ENCODE results near the gene UBE2H. TPM values are rescaled to one million over a fixed set of nuclear protein-coding genes. Genes with fewer than 3 reads are reported as not detected.
"Not testable (repeated sequence)": the region's sequence is repeated elsewhere in the genome, so short reads cannot be mapped to it uniquely, and the experiment has no call there.

The UBE2H gene
- total RNA-seq, 2 donors from 2014 or later: 92.6 to 93.4 TPM

DNA sequence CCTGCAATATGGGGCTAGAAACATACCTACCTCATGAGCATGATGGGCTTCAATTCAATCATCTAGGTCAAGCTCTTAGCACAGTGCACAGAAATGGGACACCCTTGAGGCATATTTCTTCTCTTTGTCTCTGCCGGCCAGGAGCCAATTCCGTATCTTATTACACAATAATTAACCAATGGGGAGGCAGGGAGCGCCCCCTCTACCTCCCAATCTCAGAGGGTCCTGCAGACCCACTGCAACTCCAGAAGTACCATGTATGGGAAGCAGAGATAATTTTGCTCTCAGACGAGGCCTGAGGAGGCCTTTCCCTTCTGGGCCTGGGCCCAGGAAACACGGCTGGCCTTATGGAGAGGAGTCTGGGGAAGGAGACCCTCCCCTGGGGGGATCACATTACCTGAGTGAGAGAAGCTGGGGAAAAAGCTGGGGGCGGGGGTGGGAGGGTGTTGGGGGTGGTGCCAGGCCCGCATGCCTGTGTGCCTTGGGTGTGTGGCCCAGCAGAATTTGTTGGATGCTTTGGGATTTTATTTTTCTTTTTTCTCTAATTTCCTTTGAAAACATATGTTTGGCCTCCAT is 155.5 kb downstream of the UBE2H start:
- H3K36me3 ChIP-seq (replicated peaks in 1 of 2; ENCODE audit: insufficient read depth in 1 of 2, low read depth in 2 of 2): no peaks in the 10 kb centered on the region
- 72 to 80% methylated on average over 7 of the region's 7 CpGs for WGBS, 2 donors
- no peaks in the 10 kb centered on the region for H3K27me3 ChIP-seq
- H3K4me3 ChIP-seq: no peak overlapping the region
- no peaks in the 10 kb centered on the region for H3K9me3 ChIP-seq
- ATAC-seq (no peak), DNase-seq (no peak)
- no peaks in the 10 kb centered on the region for H3K4me1 ChIP-seq
- TF ChIP-seq, protein P1, sequence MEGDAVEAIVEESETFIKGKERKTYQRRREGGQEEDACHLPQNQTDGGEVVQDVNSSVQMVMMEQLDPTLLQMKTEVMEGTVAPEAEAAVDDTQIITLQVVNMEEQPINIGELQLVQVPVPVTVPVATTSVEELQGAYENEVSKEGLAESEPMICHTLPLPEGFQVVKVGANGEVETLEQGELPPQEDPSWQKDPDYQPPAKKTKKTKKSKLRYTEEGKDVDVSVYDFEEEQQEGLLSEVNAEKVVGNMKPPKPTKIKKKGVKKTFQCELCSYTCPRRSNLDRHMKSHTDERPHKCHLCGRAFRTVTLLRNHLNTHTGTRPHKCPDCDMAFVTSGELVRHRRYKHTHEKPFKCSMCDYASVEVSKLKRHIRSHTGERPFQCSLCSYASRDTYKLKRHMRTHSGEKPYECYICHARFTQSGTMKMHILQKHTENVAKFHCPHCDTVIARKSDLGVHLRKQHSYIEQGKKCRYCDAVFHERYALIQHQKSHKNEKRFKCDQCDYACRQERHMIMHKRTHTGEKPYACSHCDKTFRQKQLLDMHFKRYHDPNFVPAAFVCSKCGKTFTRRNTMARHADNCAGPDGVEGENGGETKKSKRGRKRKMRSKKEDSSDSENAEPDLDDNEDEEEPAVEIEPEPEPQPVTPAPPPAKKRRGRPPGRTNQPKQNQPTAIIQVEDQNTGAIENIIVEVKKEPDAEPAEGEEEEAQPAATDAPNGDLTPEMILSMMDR (IDR thresholded peaks at IDR 0.05): no peak
- TF ChIP-seq POLR2A (IDR thresholded peaks at IDR 0.05): no peak
- no peak overlapping the region for H3K27ac ChIP-seq
- intact Hi-C loops (cut with DNase I): no loop called here

DNA sequence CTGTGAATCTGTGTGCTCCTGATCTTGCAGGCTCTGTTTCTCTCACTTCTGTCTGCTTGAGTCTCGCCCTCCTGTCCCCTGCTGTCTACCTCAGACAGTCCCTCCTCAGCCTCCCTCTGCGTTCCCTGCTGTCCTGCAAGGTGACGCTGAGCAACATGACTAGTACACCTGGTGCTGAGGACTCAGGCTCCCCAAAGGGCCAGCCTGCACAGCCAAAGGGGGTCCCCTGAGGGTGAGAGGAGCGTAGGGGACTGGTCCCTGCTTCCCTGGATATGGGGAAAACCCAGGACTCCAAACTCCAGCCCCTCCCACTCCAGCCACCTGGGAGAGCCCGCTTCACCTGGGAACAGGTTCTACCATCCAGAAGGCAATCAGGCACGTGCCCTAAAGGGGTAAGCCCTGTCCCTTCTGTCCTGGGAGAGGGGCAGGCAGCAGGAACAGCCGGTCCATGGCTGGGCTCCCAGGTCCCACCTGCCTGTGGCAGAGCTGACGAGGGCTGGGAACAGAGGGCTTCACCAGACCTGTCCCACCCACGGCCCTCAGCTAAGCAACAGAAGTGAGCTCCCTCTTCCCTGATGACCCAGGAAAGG is 156.5 kb downstream of the UBE2H start:
- no peaks in the 10 kb centered on the region for H3K36me3 ChIP-seq (replicated peaks in 1 of 2; ENCODE audit: insufficient read depth in 1 of 2, low read depth in 2 of 2)
- DNase-seq (no peak), ATAC-seq (no peak)
- WGBS, 2 donors: 83 to 87% methylated on average over 8 to 9 of the region's 9 CpGs
- H3K9me3 ChIP-seq: no peaks in the 10 kb centered on the region
- intact Hi-C loops (cut with DNase I): no loop called here
- no peak overlapping the region for H3K4me3 ChIP-seq
- H3K27ac ChIP-seq: no peak overlapping the region
- H3K27me3 ChIP-seq: no peaks in the 10 kb centered on the region
- H3K4me1 ChIP-seq: no peaks in the 10 kb centered on the region
- TF ChIP-seq, protein P1 (IDR thresholded peaks at IDR 0.05): no peak
- no peak for TF ChIP-seq POLR2A (IDR thresholded peaks at IDR 0.05)

DNA sequence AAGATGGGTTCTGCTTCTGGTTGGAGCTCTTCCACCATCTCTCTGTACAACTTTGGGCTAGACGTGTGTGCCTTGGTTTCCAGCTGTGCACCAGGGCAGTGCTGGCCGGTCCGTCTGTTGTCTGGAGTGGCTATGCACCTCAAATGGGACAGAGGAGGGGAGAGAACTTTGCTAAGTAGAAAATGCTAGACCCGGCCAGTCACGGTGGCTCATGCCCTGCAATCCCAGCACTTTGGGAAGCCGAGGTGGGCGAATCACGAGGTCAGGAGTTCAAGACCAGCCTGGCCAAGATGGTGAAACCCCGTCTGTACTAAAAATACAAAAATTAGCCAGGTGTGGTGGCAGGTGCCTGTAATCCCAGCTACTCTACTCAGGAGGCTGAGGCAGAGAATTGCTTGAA is 158.3 kb downstream of the UBE2H start:
- DNase-seq; H3K27me3 ChIP-seq; intact Hi-C loops (cut with DNase I); H3K4me3 ChIP-seq; H3K27ac ChIP-seq; H3K36me3 ChIP-seq (replicated peaks in 1 of 2; ENCODE audit: insufficient read depth in 1 of 2, low read depth in 2 of 2); H3K4me1 ChIP-seq; ATAC-seq; H3K9me3 ChIP-seq: not testable (repeated sequence)
- 85 to 95% methylated on average over 5 to 9 of the region's 9 CpGs for WGBS, 2 donors

DNA sequence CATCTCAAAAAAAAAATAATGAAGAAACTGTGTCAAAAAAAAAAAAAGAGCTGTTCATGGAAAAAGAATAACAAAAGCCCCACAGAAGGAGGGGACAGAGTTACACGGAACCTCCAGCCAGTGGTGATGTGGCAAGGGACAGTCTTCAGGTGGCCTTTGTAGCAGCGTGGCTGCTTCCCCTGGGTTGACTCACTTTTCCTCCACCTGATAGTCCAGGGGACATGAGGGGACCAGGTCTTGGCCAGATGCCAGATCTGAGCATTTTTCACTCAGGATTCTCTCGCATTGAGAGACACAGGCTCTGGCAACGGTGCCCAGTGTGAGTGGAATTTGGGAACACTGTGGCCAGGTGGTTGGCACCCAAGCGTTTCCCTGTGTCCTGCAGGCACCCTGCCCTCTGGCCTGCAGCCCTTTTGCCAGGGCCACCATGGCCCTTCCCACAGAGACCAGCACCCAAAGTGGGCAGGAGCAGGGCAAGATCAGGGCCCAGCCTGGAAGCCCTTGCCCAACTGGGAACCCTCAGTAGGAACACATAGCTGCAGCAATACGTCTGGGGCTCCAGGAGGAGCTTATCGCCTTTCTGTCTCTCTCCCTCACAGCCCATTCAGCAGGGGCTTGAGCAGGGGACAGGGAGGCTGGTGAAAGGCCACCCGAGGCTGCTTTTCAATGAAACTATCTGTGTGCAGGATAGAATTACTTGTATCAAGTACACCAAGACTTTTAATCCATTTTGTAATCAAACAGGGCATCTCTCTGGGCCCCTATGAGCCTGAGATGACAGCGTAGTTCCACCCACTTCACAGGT is 159.1 kb downstream of the UBE2H start:
- TF ChIP-seq POLR2A (IDR thresholded peaks at IDR 0.05): no peak
- TF ChIP-seq, protein P1 (IDR thresholded peaks at IDR 0.05): no peak
- Histone ChIP-seq H3K9me3 (no peaks in the 10 kb centered on the region), H3K4me3 (no peak overlapping the region), H3K27ac (no peak overlapping the region), H3K36me3 (replicated peaks in 1 of 2; ENCODE audit: insufficient read depth in 1 of 2, low read depth in 2 of 2) (no peaks in the 10 kb centered on the region), H3K27me3 (no peaks in the 10 kb centered on the region), H3K4me1 (no peaks in the 10 kb centered on the region)
- intact Hi-C loops (cut with DNase I): no loop called here
- 71 to 74% methylated on average over 7 to 9 of the region's 9 CpGs for WGBS, 2 donors
- no peak for DNase-seq
- no peak for ATAC-seq

DNA sequence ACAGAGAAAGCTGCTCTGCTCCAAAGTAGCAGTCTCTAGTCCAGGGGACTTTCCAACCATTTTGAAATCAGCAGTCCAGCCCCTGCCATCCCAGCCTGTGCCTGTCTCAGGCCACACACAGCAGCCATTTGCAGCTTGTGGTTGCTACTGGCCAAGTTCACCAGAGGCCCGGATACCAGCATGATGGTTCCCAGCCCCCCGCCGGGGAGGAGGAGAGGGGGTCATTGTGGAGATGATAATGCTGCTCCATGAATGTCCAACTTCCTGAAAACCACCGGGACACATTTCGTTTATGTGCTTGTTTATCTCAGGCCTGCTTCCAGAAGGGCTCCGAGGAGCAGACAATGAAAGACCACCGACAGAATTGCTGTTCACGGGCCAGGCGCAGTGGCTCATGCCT is 160.0 kb downstream of the UBE2H start:
- H3K36me3 ChIP-seq (replicated peaks in 1 of 2; ENCODE audit: insufficient read depth in 1 of 2, low read depth in 2 of 2): no peaks in the 10 kb centered on the region
- no peaks in the 10 kb centered on the region for H3K4me1 ChIP-seq
- WGBS, 2 donors: 91 to 95% methylated on average over 6 to 9 of the region's 9 CpGs
- no peaks in the 10 kb centered on the region for H3K27me3 ChIP-seq
- TF ChIP-seq POLR2A (IDR thresholded peaks at IDR 0.05): no peak
- TF ChIP-seq, protein P1 (IDR thresholded peaks at IDR 0.05): no peak
- H3K9me3 ChIP-seq: no peaks in the 10 kb centered on the region
- no peak overlapping the region for H3K4me3 ChIP-seq
- no peak for DNase-seq
- ATAC-seq: no peak
- intact Hi-C loops (cut with DNase I): no loop called here
- H3K27ac ChIP-seq: no peak overlapping the region

Data from body of pancreas (tissue), 4 donors.